Erythroblast (primary cell): ENCODE results near the gene KHDC4.

Source experiments
- GATA1 ChIP-seq: IDR thresholded peaks from 2 replicates; pipeline ENCODE4 v1.6.1; 2011; ENCODE audit warnings: low read depth, mild to moderate bottlenecking, control low read depth, low read length, moderate library complexity
- POLR2A ChIP-seq: IDR thresholded peaks from 2 replicates; pipeline ENCODE4 v1.6.1; 2011; ENCODE audit warnings: mild to moderate bottlenecking, low read length

- no peak for TF ChIP-seq POLR2A
- no peak for TF ChIP-seq GATA1
Observed at GRCh38 chr1:155973723-155974122, 39.5 kb upstream of the KHDC4 start.
